Keratinocyte (primary cell): ENCODE results near the gene ADAMTS15. TPM values are rescaled to one million over a fixed set of nuclear protein-coding genes. Genes with fewer than 3 reads are reported as not detected.

Source experiments
- DNase-seq: peaks from one replicate; pipeline ENCODE4 v3.0.0-alpha.2; 2011; ENCODE audit warnings: low read depth, missing footprints, low spot score
- FAIRE-seq: peaks from 2 replicates; lab custom pipeline; 2011; peaks lifted over from hg19 to GRCh38; lab: Jason Lieb, UNC
- H2AFZ ChIP-seq: 2 replicates; pipeline ENCODE4 v1.6.0; 2012; ENCODE audit warnings: low read length, control low read depth, inconsistent platforms; ENCODE audit not compliant: control insufficient read depth
- H3K27ac ChIP-seq: 2 replicates; pipeline ENCODE4 v1.5.1; 2011; ENCODE audit warnings: low read length; ENCODE audit not compliant: control insufficient read depth, insufficient read depth
- H3K27me3 ChIP-seq: 3 replicates; pipeline ENCODE4 v1.6.0; 2011; ENCODE audit warnings: low read length; ENCODE audit not compliant: control insufficient read depth, insufficient read depth; ENCODE audit errors: extremely low read depth
- H3K36me3 ChIP-seq, 2 experiments: 2 replicates in 1 of 2; 3 replicates in 1 of 2; pipeline ENCODE4 v1.5.1; 2011; ENCODE audit warnings: low read length in 2 of 2, mild to moderate bottlenecking in 1 of 2; ENCODE audit not compliant: control insufficient read depth in 2 of 2, insufficient read depth in 2 of 2; ENCODE audit errors: extremely low read depth in 1 of 2
- H3K4me1 ChIP-seq: 3 replicates; pipeline ENCODE4 v1.5.1; 2011; ENCODE audit warnings: low read length; ENCODE audit not compliant: control insufficient read depth, insufficient read depth; ENCODE audit errors: extremely low read depth
- H3K4me2 ChIP-seq: 3 replicates; pipeline ENCODE4 v1.6.0; 2011; ENCODE audit warnings: low read depth, low read length; ENCODE audit not compliant: control insufficient read depth, insufficient read depth; ENCODE audit errors: extremely low read depth
- H3K4me3 ChIP-seq, 3 experiments: fragments of 200-600 bp in 1 of 3; sonication (generic) in 1 of 3; 2 replicates in 2 of 3; 3 replicates in 1 of 3; pipeline ENCODE4 v1.5.1; 2011 to 2016; ENCODE audit warnings: low read length in 3 of 3, mild to moderate bottlenecking in 3 of 3, control low read depth in 2 of 3, inconsistent platforms in 1 of 3, low read depth in 1 of 3, mixed read lengths in 1 of 3, mixed run types in 1 of 3, moderate library complexity in 1 of 3; ENCODE audit not compliant: control insufficient read depth in 2 of 3, insufficient read depth in 2 of 3; ENCODE audit errors: extremely low read depth in 1 of 3
- H3K79me2 ChIP-seq: 2 replicates; pipeline ENCODE4 v1.6.0; 2012; ENCODE audit warnings: low read length; ENCODE audit not compliant: control insufficient read depth, insufficient read depth
- H3K9ac ChIP-seq: 3 replicates; pipeline ENCODE4 v1.6.0; 2011; ENCODE audit warnings: low read length; ENCODE audit not compliant: control insufficient read depth, insufficient read depth; ENCODE audit errors: extremely low read depth
- H3K9me1 ChIP-seq: 3 replicates; pipeline ENCODE4 v1.6.0; 2011; ENCODE audit warnings: low read length; ENCODE audit not compliant: control insufficient read depth, insufficient read depth; ENCODE audit errors: extremely low read depth
- H3K9me3 ChIP-seq: 2 replicates; pipeline ENCODE4 v1.5.1; 2012; ENCODE audit warnings: low read depth, low read length; ENCODE audit not compliant: control insufficient read depth
- H4K20me1 ChIP-seq: 3 replicates; pipeline ENCODE4 v1.6.0; 2011; ENCODE audit warnings: low read length; ENCODE audit not compliant: control insufficient read depth, insufficient read depth; ENCODE audit errors: extremely low read depth
- CTCF ChIP-seq, 3 experiments: IDR thresholded peaks in 1 of 3; conservative IDR thresholded peaks in 1 of 3; optimal IDR thresholded peaks in 1 of 3; 2 replicates in 2 of 3; 3 replicates in 1 of 3; pipeline versions ENCODE3 to v1.5.1; 2011; ENCODE audit warnings: low read length in 3 of 3, mild to moderate bottlenecking in 3 of 3, moderate library complexity in 2 of 3, control low read depth in 1 of 3, inconsistent platforms in 1 of 3; ENCODE audit not compliant: insufficient read depth in 2 of 3; ENCODE audit errors: extremely low read depth in 1 of 3
- EZH2 ChIP-seq: IDR thresholded peaks from one replicate; pipeline ENCODE4 v1.6.1; 2012; ENCODE audit warnings: inconsistent platforms, mild to moderate bottlenecking, low read length, moderate library complexity
- dilution Hi-C: fragments of 300-500 bp; cut with MboI; formaldehyde crosslinking; loops from one replicate; pipeline ENCODE4 v1.7.0; 2020; ENCODE audit warnings: low sequenced_read_pairs; ENCODE audit not compliant: extremely low pct_ligation_motif_present
- polyA plus RNA-seq, 5 experiments: library from polyadenylated mRNA; depleted of rRNA in 3 of 5; stranded (reverse) in 3 of 5; stranded (forward) in 1 of 5; unstranded in 1 of 5; fragments of >200 nt; gene quantifications; 1 replicate in 1 of 5; 2 replicates in 3 of 5; 3 replicates in 1 of 5; pipeline versions ENCODE4 v1.2.1 to v1.2.3, GENCODE V29; 2011 to 2012; ENCODE audit warnings: missing spikeins in 2 of 5, low read depth in 1 of 5, low replicate concordance in 1 of 5

The ADAMTS15 gene
- polyA plus RNA-seq, 1 donor (not counting 4 experiments of a cell fraction or from before 2014, with no cell fraction given): 0.30 TPM

GRCh38 chr11:130459521-130459920 lies 11.1 kb downstream of the ADAMTS15 start:
- TF ChIP-seq EZH2 (no peak), CTCF (optimal IDR thresholded peaks at IDR 0.05 in 1 of 3, IDR thresholded peaks at IDR 0.05 in 1 of 3, conservative IDR thresholded peaks at IDR 0.05 in 1 of 3; ENCODE audit: extremely low read depth in 1 of 3, insufficient read depth in 2 of 3, low read length in 3 of 3) (no peak)
- Histone ChIP-seq H3K4me3 (no peak overlapping the region), H3K79me2 (no peaks in the 10 kb centered on the region), H2AFZ (no peak overlapping the region), H3K9me3 (no peaks in the 10 kb centered on the region), H3K27ac (no peak overlapping the region), H3K27me3 (no peaks in the 10 kb centered on the region), H3K4me2 (no peak overlapping the region), H3K4me1 (peaks cover 13% of the 10 kb centered on the region), H3K36me3 (no peaks in the 10 kb centered on the region), H3K9ac (no peak overlapping the region), H4K20me1 (no peaks in the 10 kb centered on the region), H3K9me1 (no peaks in the 10 kb centered on the region)
- DNase-seq (no peak), FAIRE-seq (no peak)
- dilution Hi-C loops: no loop called here

- FAIRE-seq (no peak), DNase-seq (no peak)
- H3K79me2 ChIP-seq: no peaks in the 10 kb centered on the region
- dilution Hi-C loops: no loop called here
- H3K27me3 ChIP-seq: no peaks in the 10 kb centered on the region
- peaks cover 7% of the 10 kb centered on the region for H3K4me1 ChIP-seq
- H3K9me3 ChIP-seq: no peaks in the 10 kb centered on the region
- no peak overlapping the region for H2AFZ ChIP-seq
- H3K9me1 ChIP-seq: no peaks in the 10 kb centered on the region
- H3K9ac ChIP-seq: no peak overlapping the region
- peaks cover 2% of the 10 kb centered on the region for H4K20me1 ChIP-seq
- no peak overlapping the region for H3K27ac ChIP-seq
- H3K36me3 ChIP-seq: no peaks in the 10 kb centered on the region
- H3K4me3 ChIP-seq: no peak overlapping the region
- TF ChIP-seq EZH2 (no peak), CTCF (optimal IDR thresholded peaks at IDR 0.05 in 1 of 3, IDR thresholded peaks at IDR 0.05 in 1 of 3, conservative IDR thresholded peaks at IDR 0.05 in 1 of 3; ENCODE audit: extremely low read depth in 1 of 3, insufficient read depth in 2 of 3, low read length in 3 of 3) (no peak)
- no peak overlapping the region for H3K4me2 ChIP-seq
These were observed 13.8 kb downstream of the ADAMTS15 start for GRCh38 chr11:130462101-130462885.
